Neural progenitor cell (in vitro differentiated cells): ENCODE results near the gene RNF169. TPM values are rescaled to one million over a fixed set of nuclear protein-coding genes. Genes with fewer than 3 reads are reported as not detected.

ENCODE experiments used
- DNase-seq: peaks from one replicate; pipeline ENCODE4 v3.0.0-alpha.2; 2016; ENCODE audit warnings: low spot score
- H2AFZ ChIP-seq: fragments of 200-600 bp; sonication (generic); replicated peaks from 2 replicates; pipeline ENCODE4 v1.6.1; 2016; ENCODE audit warnings: antibody characterized with exemption
- H3F3A ChIP-seq: fragments of 200-600 bp; sonication (generic); 2 replicates; pipeline ENCODE4 v1.6.1; 2016; ENCODE audit warnings: antibody characterized with exemption, low read depth
- H3K27ac ChIP-seq: fragments of 200-600 bp; sonication (generic); 2 replicates; pipeline ENCODE4 v1.5.1; 2016; ENCODE audit warnings: mild to moderate bottlenecking
- H3K27me3 ChIP-seq: fragments of 200-600 bp; sonication (generic); 2 replicates; pipeline ENCODE4 v1.6.1; 2016; ENCODE audit warnings: mild to moderate bottlenecking, moderate library complexity
- H3K36me3 ChIP-seq: fragments of 200-600 bp; sonication (generic); 2 replicates; pipeline ENCODE4 v1.5.1; 2016
- H3K4me1 ChIP-seq: fragments of 200-600 bp; sonication (generic); 2 replicates; pipeline ENCODE4 v1.6.1; 2016; ENCODE audit warnings: mixed run types
- H3K4me2 ChIP-seq: fragments of 200-600 bp; sonication (generic); 2 replicates; pipeline ENCODE4 v1.6.1; 2016
- H3K4me3 ChIP-seq: fragments of 200-600 bp; sonication (generic); 2 replicates; pipeline ENCODE4 v1.5.1; 2016
- H3K79me2 ChIP-seq: fragments of 200-600 bp; sonication (generic); 2 replicates; pipeline ENCODE4 v1.6.1; 2016; ENCODE audit warnings: low read depth
- H3K9ac ChIP-seq: fragments of 200-600 bp; sonication (generic); 2 replicates; pipeline ENCODE4 v1.6.1; 2016
- H3K9me3 ChIP-seq: fragments of 200-600 bp; sonication (generic); 2 replicates; pipeline ENCODE4 v1.5.1; 2016; ENCODE audit warnings: low read depth
- H4K20me1 ChIP-seq: fragments of 200-600 bp; sonication (generic); 2 replicates; pipeline ENCODE4 v1.6.1; 2016; ENCODE audit warnings: low read depth
- H3K27ac Mint-ChIP-seq: 3 replicates; pipeline ENCODE4 v1.8.0; 2021; ENCODE audit warnings: mixed read lengths
- H3K27me3 Mint-ChIP-seq: 2 replicates; pipeline ENCODE4 v1.8.0; 2022; ENCODE audit warnings: low read depth, mild to moderate bottlenecking, inconsistent platforms, moderate library complexity, mixed read lengths; ENCODE audit not compliant: insufficient read depth
- H3K36me3 Mint-ChIP-seq: 3 replicates; pipeline ENCODE4 v1.8.0; 2021; ENCODE audit warnings: mixed read lengths
- H3K4me1 Mint-ChIP-seq: 3 replicates; pipeline ENCODE4 v1.8.0; 2021; ENCODE audit warnings: mixed read lengths
- H3K4me3 Mint-ChIP-seq: 3 replicates; pipeline ENCODE4 v1.8.0; 2021; ENCODE audit warnings: mild to moderate bottlenecking, moderate library complexity, mixed read lengths
- H3K9me3 Mint-ChIP-seq: 3 replicates; pipeline ENCODE4 v1.8.0; 2020; ENCODE audit warnings: mixed read lengths
- EZH2 ChIP-seq: fragments of 200-600 bp; sonication (generic); IDR thresholded peaks from 2 replicates; pipeline ENCODE4 v1.6.1; 2017; ENCODE audit warnings: antibody characterized with exemption, mild to moderate bottlenecking, moderate library complexity
- EZH2phosphoT487 ChIP-seq: fragments of 200-600 bp; sonication (generic); IDR thresholded peaks from 2 replicates; pipeline ENCODE4 v1.6.1; 2017; ENCODE audit warnings: antibody characterized with exemption
- total RNA-seq: library from RNA; depleted of rRNA; stranded (reverse); fragments of >200 nt; gene quantifications from 2 replicates; pipeline ENCODE4 v1.2.3, GENCODE V29; 2015; ENCODE audit warnings: low replicate concordance
- TF ChIP-seq, protein P1 (sequence below): fragments of 200-600 bp; sonication (generic); IDR thresholded peaks from 2 replicates; pipeline ENCODE4 v1.5.1; 2017; ENCODE audit warnings: antibody characterized with exemption, mild to moderate bottlenecking

RNF169 gene
- total RNA-seq, 1 donor from 2014 or later, result 30.2 TPM

DNA sequence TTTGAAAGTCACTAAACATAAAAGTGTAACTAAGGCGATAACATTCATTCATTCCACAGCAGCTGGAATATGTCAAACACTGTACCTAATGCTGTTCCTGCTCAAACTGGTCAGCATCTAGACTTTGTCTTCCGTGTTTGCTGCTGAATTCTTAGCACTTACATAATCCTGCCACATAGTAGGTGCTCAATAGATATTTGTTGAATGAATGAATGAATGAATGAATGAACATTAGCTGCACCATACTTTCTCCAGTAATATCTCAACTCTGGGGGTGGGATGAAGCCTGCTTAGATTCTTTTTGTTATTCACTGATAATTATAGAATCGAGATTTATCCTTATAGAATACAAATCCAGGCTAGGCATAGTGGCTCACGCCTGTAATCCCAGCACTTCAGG is 6.6 kb upstream of the RNF169 start:
- Histone ChIP-seq H3K79me2 (no peaks in the 10 kb centered on the region), H3K9ac (no peak overlapping the region), H2AFZ (no peak overlapping the region), H3K4me3 (no peak overlapping the region), H3K27ac (no peak overlapping the region), H3F3A (peaks cover 8% of the 10 kb centered on the region), H3K36me3 (no peaks in the 10 kb centered on the region), H3K4me2 (no peak overlapping the region), H3K27me3 (no peaks in the 10 kb centered on the region), H3K4me1 (no peaks in the 10 kb centered on the region), H3K9me3 (peaks cover 8% of the 10 kb centered on the region), H4K20me1 (no peaks in the 10 kb centered on the region)
- DNase-seq, result no peak
- Mint-ChIP-seq H3K4me3 (no peak overlapping the region), H3K27me3 (peaks cover 10% of the 10 kb centered on the region), H3K27ac (no peak overlapping the region), H3K9me3 (peaks cover 12% of the 10 kb centered on the region), H3K4me1 (no peaks in the 10 kb centered on the region), H3K36me3 (no peaks in the 10 kb centered on the region)
- TF ChIP-seq EZH2 (no peak), EZH2phosphoT487 (no peak)
- TF ChIP-seq, protein P1, sequence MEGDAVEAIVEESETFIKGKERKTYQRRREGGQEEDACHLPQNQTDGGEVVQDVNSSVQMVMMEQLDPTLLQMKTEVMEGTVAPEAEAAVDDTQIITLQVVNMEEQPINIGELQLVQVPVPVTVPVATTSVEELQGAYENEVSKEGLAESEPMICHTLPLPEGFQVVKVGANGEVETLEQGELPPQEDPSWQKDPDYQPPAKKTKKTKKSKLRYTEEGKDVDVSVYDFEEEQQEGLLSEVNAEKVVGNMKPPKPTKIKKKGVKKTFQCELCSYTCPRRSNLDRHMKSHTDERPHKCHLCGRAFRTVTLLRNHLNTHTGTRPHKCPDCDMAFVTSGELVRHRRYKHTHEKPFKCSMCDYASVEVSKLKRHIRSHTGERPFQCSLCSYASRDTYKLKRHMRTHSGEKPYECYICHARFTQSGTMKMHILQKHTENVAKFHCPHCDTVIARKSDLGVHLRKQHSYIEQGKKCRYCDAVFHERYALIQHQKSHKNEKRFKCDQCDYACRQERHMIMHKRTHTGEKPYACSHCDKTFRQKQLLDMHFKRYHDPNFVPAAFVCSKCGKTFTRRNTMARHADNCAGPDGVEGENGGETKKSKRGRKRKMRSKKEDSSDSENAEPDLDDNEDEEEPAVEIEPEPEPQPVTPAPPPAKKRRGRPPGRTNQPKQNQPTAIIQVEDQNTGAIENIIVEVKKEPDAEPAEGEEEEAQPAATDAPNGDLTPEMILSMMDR, result no peak

DNA sequence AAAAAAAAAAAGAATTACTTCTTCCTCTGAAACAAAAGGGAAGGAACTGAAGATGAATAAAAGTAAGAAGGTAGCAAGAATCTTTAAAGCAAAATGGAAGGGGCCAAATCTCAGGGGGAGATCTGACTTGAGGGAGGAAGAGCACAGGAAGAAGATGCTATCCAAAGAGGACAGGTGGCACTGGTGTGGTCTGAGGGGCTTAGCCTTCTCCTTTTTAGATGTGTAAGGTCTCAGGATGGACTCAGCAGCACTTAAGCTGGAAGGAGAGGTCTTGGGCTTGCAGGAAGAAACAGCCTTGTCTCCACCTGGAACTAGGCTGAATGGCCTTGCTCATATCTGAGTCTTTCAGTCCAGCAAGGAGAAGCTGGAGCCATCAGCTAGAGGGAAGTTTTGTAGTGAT is 5.0 kb upstream of the RNF169 start:
- no peak for TF ChIP-seq EZH2phosphoT487
- TF ChIP-seq EZH2, result no peak
- TF ChIP-seq, protein P1, result no peak

DNA sequence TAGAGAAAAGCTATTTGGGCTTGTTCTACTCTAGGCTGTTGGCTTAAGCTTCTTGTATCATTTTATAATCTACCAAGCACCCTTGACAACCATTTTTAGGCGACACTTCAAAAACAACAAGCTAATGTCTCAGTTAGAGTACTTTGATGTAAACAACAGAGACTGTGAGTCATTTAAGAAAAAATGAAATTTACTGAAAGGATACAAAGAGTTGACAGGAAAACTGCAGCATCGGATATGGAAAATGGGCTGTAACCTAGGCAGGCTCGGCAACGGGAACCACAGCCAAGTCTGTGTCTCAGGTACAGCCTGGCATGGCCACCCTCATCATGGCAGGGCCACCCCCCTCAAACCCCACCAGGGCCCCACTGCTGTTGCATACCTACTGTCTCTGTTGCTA is 4.4 kb upstream of the RNF169 start:
- no peaks in the 10 kb centered on the region for H4K20me1 ChIP-seq
- H3K36me3 ChIP-seq, result no peaks in the 10 kb centered on the region
- peaks cover 1% of the 10 kb centered on the region for H3K79me2 ChIP-seq
- Mint-ChIP-seq H3K27ac (no peak overlapping the region), H3K27me3 (peaks cover 10% of the 10 kb centered on the region), H3K9me3 (peaks cover 12% of the 10 kb centered on the region), H3K4me3 (no peak overlapping the region), H3K36me3 (no peaks in the 10 kb centered on the region), H3K4me1 (peaks cover 9% of the 10 kb centered on the region)
- H3K9ac ChIP-seq, result no peak overlapping the region
- no peak overlapping the region for H3K27ac ChIP-seq
- H3K4me1 ChIP-seq, result peaks cover 7% of the 10 kb centered on the region
- H3K27me3 ChIP-seq, result no peaks in the 10 kb centered on the region
- H3K9me3 ChIP-seq, result peaks cover 8% of the 10 kb centered on the region
- H3K4me2 ChIP-seq, result no peak overlapping the region
- TF ChIP-seq, protein P1, result no peak
- TF ChIP-seq EZH2phosphoT487 (no peak), EZH2 (no peak)
- DNase-seq, result no peak
- H3F3A ChIP-seq, result peaks cover 8% of the 10 kb centered on the region
- no peak overlapping the region for H2AFZ ChIP-seq
- no peak overlapping the region for H3K4me3 ChIP-seq

More for the DNA sequence above, 5.0 kb upstream of the RNF169 start:
- H3K4me1 Mint-ChIP-seq, result peaks cover 9% of the 10 kb centered on the region
- no peak overlapping the region for H2AFZ ChIP-seq
- H3K27ac ChIP-seq, result no peak overlapping the region
- no peak overlapping the region for H3K27ac Mint-ChIP-seq
- no peak overlapping the region for H3K4me2 ChIP-seq
- no peaks in the 10 kb centered on the region for H3K36me3 ChIP-seq
- no peak overlapping the region for H3K4me3 ChIP-seq
- peaks cover 12% of the 10 kb centered on the region for H3K9me3 Mint-ChIP-seq
- no peak overlapping the region for H3K4me3 Mint-ChIP-seq
- H3K4me1 ChIP-seq, result peaks cover 7% of the 10 kb centered on the region
- H3K9me3 ChIP-seq, result peaks cover 8% of the 10 kb centered on the region
- no peaks in the 10 kb centered on the region for H3K27me3 ChIP-seq
- H4K20me1 ChIP-seq, result no peaks in the 10 kb centered on the region
- H3K9ac ChIP-seq, result no peak overlapping the region
- H3K27me3 Mint-ChIP-seq, result peaks cover 10% of the 10 kb centered on the region
- no peaks in the 10 kb centered on the region for H3K79me2 ChIP-seq
- no peaks in the 10 kb centered on the region for H3K36me3 Mint-ChIP-seq
- DNase-seq, result no peak
- peaks cover 8% of the 10 kb centered on the region for H3F3A ChIP-seq
